HepG2 (cell line): ENCODE results near the gene ZNF394. TPM values are rescaled to one million over a fixed set of nuclear protein-coding genes. Genes with fewer than 3 reads are reported as not detected.

ENCODE experiments used
- DMAP1 ChIP-seq: IDR thresholded peaks from 2 replicates; pipeline ENCODE4 v1.6.1; 2016
- FOXC1 ChIP-seq: sonication (generic); formaldehyde crosslinking; IDR thresholded peaks from 2 replicates; pipeline ENCODE4 v1.8.0; 2022; ENCODE audit warnings: mild to moderate bottlenecking, missing genetic modification reagents, borderline replicate concordance
- GMEB2 ChIP-seq: IDR thresholded peaks from 2 replicates; pipeline ENCODE4 v1.6.1; 2016; ENCODE audit warnings: missing biosample characterization, missing genetic modification reagents, low read depth
- LCORL ChIP-seq, 2 experiments: fragments of 450-650 bp in 1 of 2; sonication (generic) in 1 of 2; formaldehyde crosslinking in 1 of 2; IDR thresholded peaks; 2 replicates each; pipeline versions ENCODE4 v1.5.0 to v1.6.1; 2017 to 2020; ENCODE audit warnings: antibody characterized with exemption in 1 of 2, missing genetic modification reagents in 1 of 2
- MAF1 ChIP-seq: sonication (generic); formaldehyde crosslinking; IDR thresholded peaks from 2 replicates; pipeline ENCODE4 v1.5.0; 2020; ENCODE audit warnings: missing genetic modification reagents, borderline replicate concordance
- NR2C2 ChIP-seq: sonication (generic); formaldehyde crosslinking; IDR thresholded peaks from 2 replicates; pipeline ENCODE4 v1.4.0; 2020; ENCODE audit warnings: missing genetic modification reagents, mild to moderate bottlenecking, moderate library complexity, borderline replicate concordance
- NR2F6 ChIP-seq, 2 experiments: IDR thresholded peaks; 2 replicates each; pipeline ENCODE4 v1.6.1; 2016; ENCODE audit warnings: antibody characterized with exemption in 1 of 2, mild to moderate bottlenecking in 1 of 2
- SOX5 ChIP-seq: IDR thresholded peaks from 2 replicates; pipeline ENCODE4 v1.6.1; 2016; ENCODE audit warnings: borderline replicate concordance
- STAT6 ChIP-seq: sonication (generic); formaldehyde crosslinking; IDR thresholded peaks from 2 replicates; pipeline ENCODE4 v1.4.0; 2020; ENCODE audit warnings: missing genetic modification reagents, mild to moderate bottlenecking, borderline replicate concordance
- TSC22D2 ChIP-seq: sonication (generic); formaldehyde crosslinking; IDR thresholded peaks from 2 replicates; pipeline ENCODE4 v1.5.1; 2020; ENCODE audit warnings: missing genetic modification reagents, mild to moderate bottlenecking, borderline replicate concordance
- YEATS2 ChIP-seq: sonication (generic); formaldehyde crosslinking; IDR thresholded peaks from 2 replicates; pipeline ENCODE4 v1.4.0; 2020; ENCODE audit warnings: missing genetic modification reagents, borderline replicate concordance
- ZC3H4 ChIP-seq: sonication (generic); formaldehyde crosslinking; IDR thresholded peaks from 2 replicates; pipeline ENCODE4 v1.4.0; 2020; ENCODE audit warnings: missing genetic modification reagents, borderline replicate concordance
- ZNF18 ChIP-seq: sonication (generic); formaldehyde crosslinking; IDR thresholded peaks from 2 replicates; pipeline ENCODE4 v1.8.0; 2022; ENCODE audit warnings: mild to moderate bottlenecking, missing genetic modification reagents; ENCODE audit not compliant: insufficient replicate concordance
- ZNF263 ChIP-seq: sonication (generic); formaldehyde crosslinking; IDR thresholded peaks from 2 replicates; pipeline ENCODE4 v1.4.0; 2020; ENCODE audit warnings: missing genetic modification reagents
- ZNF281 ChIP-seq: sonication (generic); formaldehyde crosslinking; IDR thresholded peaks from 2 replicates; pipeline ENCODE4 v1.4.0; 2020; ENCODE audit warnings: missing genetic modification reagents, borderline replicate concordance
- ZNF44 ChIP-seq: sonication (generic); formaldehyde crosslinking; IDR thresholded peaks from 2 replicates; pipeline ENCODE4 v1.5.1; 2020; ENCODE audit warnings: mild to moderate bottlenecking, missing genetic modification reagents
- ZNF484 ChIP-seq: sonication (generic); formaldehyde crosslinking; IDR thresholded peaks from 2 replicates; pipeline ENCODE4 v1.5.1; 2020; ENCODE audit warnings: mild to moderate bottlenecking, low read depth, missing genetic modification reagents, borderline replicate concordance
- ZSCAN30 ChIP-seq: sonication (generic); formaldehyde crosslinking; IDR thresholded peaks from 2 replicates; pipeline ENCODE4 v1.5.0; 2020; ENCODE audit warnings: mild to moderate bottlenecking, missing genetic modification reagents
- polyA plus RNA-seq, 8 experiments: library from polyadenylated mRNA; depleted of rRNA in 3 of 8; stranded (reverse) in 7 of 8; unstranded in 1 of 8; fragments of >200 nt; fragmentation: Illumina TruSeq in 4 of 8; extraction: Trizol in 4 of 8; gene quantifications; 2 replicates each; pipeline versions ENCODE4 v1.2.1 to v1.2.3, GENCODE V29; 2011 to 2016; ENCODE audit warnings: low read depth in 4 of 8, missing spikeins in 1 of 8, mixed read lengths in 1 of 8; ENCODE audit not compliant: insufficient read depth in 1 of 8
- total RNA-seq, 5 experiments: library from RNA; depleted of rRNA; stranded (reverse); fragments of >200 nt; fragmentation: Illumina TruSeq; extraction: Trizol; gene quantifications; 2 replicates each; pipeline ENCODE4 v1.2.3, GENCODE V29; 2016; ENCODE audit warnings: low read depth in 1 of 5

ZNF394 gene
- total and polyA plus RNA-seq, 2 of the 13 experiments (the other 11 are each of a cell fraction or from before 2014, with no cell fraction given), result 7.8 to 19.6 TPM

- TF ChIP-seq STAT6, result no peak
- no peak for TF ChIP-seq ZC3H4 (CRISPR knock-in tag)
- no peak; the same call in 1 of the 2 replicates for TF ChIP-seq ZNF281 (CRISPR knock-in tag)
- no peak for TF ChIP-seq ZNF484 (CRISPR knock-in tag)
- peak; percentile 74; the same call in 1 of the 2 replicates for TF ChIP-seq FOXC1 (CRISPR knock-in tag)
- 0 out of 2 replicates have a peak, but pooled peaks have one; percentile 55 for TF ChIP-seq ZNF44
- no peak for TF ChIP-seq MAF1 (CRISPR knock-in tag)
- TF ChIP-seq ZSCAN30 (CRISPR knock-in tag), result no peak
- TF ChIP-seq ZNF18 (CRISPR knock-in tag), result peak; percentile 51
- TF ChIP-seq DMAP1 (CRISPR knock-in tag), result peak; percentile 90
- TF ChIP-seq TSC22D2 (CRISPR knock-in tag), result no peak
- peak; percentile 96 for TF ChIP-seq YEATS2 (CRISPR knock-in tag)
- TF ChIP-seq NR2F6 (IDR thresholded peaks at IDR 0.05), result no peak
- TF ChIP-seq NR2F6 (CRISPR knock-in tag; IDR thresholded peaks at IDR 0.05), result peak; percentile 46; the same call in 1 of the 2 replicates
- TF ChIP-seq SOX5, result peak; percentile 61
- no peak for TF ChIP-seq LCORL (IDR thresholded peaks at IDR 0.05)
- peak; percentile 63; the same call in 1 of the 2 replicates for TF ChIP-seq LCORL (CRISPR knock-in tag; IDR thresholded peaks at IDR 0.05)
- no peak; the same call in 1 of the 2 replicates for TF ChIP-seq ZNF263
- TF ChIP-seq GMEB2, result peak; percentile 43; the same call in 1 of the 2 replicates
- peak; percentile 93 for TF ChIP-seq NR2C2
These were observed at the start of gene ZNF394 (continued) for GRCh38 chr7:99499721-99500636.
